ENCODE results near the gene LIPK.

Gene LIPK

GRCh38 chr10:88670497-88670896 lies 35.6 kb upstream of the LIPK start:
- TF ChIP-seq CREB1 (IDR thresholded peaks at IDR 0.05; ENCODE audit: low read depth) (no peak), MAX (IDR thresholded peaks at IDR 0.05) (no peak), ZBTB7A (IDR thresholded peaks at IDR 0.05; ENCODE audit: low read depth) (no peak), EGR1 (IDR thresholded peaks at IDR 0.05) (no peak), REST (IDR thresholded peaks at IDR 0.05; ENCODE audit: low read depth) (no peak), TEAD4 (IDR thresholded peaks at IDR 0.05) (no peak), USF1 (IDR thresholded peaks at IDR 0.05) (no peak), CEBPB (IDR thresholded peaks at IDR 0.05) (no peak), FOXM1 (IDR thresholded peaks at IDR 0.05; ENCODE audit: borderline replicate concordance, low read depth) (no peak), TAF1 (IDR thresholded peaks at IDR 0.05; ENCODE audit: low read depth) (no peak)

- TF ChIP-seq ZBTB7A (IDR thresholded peaks at IDR 0.05; ENCODE audit: low read depth) (no peak), REST (IDR thresholded peaks at IDR 0.05; ENCODE audit: low read depth) (no peak), CEBPB (IDR thresholded peaks at IDR 0.05) (no peak), RAD21 (IDR thresholded peaks at IDR 0.05; ENCODE audit: low read depth) (no peak), CREB1 (IDR thresholded peaks at IDR 0.05; ENCODE audit: low read depth) (no peak), FOXM1 (IDR thresholded peaks at IDR 0.05; ENCODE audit: borderline replicate concordance, low read depth) (no peak), TAF1 (IDR thresholded peaks at IDR 0.05; ENCODE audit: low read depth) (no peak), MAX (IDR thresholded peaks at IDR 0.05) (no peak), TCF12 (IDR thresholded peaks at IDR 0.05; ENCODE audit: low read depth) (no peak), YY1 (IDR thresholded peaks at IDR 0.05; ENCODE audit: low read depth) (no peak), TEAD4 (IDR thresholded peaks at IDR 0.05) (no peak)
These were observed 34.0 kb upstream of the LIPK start for GRCh38 chr10:88672041-88672440.

- TF ChIP-seq ZBTB7A (IDR thresholded peaks at IDR 0.05; ENCODE audit: low read depth) (no peak), TCF12 (IDR thresholded peaks at IDR 0.05; ENCODE audit: low read depth) (no peak), USF1 (IDR thresholded peaks at IDR 0.05) (no peak), EGR1 (IDR thresholded peaks at IDR 0.05) (no peak), EP300 (IDR thresholded peaks at IDR 0.05; ENCODE audit: borderline replicate concordance) (no peak), TAF1 (IDR thresholded peaks at IDR 0.05; ENCODE audit: low read depth) (no peak), NFIC (IDR thresholded peaks at IDR 0.05) (no peak), FOXM1 (IDR thresholded peaks at IDR 0.05; ENCODE audit: borderline replicate concordance, low read depth) (no peak), MAX (IDR thresholded peaks at IDR 0.05) (no peak), RAD21 (IDR thresholded peaks at IDR 0.05; ENCODE audit: low read depth) (no peak), TEAD4 (IDR thresholded peaks at IDR 0.05) (no peak), REST (IDR thresholded peaks at IDR 0.05; ENCODE audit: low read depth) (no peak), CEBPB (IDR thresholded peaks at IDR 0.05) (no peak), YY1 (IDR thresholded peaks at IDR 0.05; ENCODE audit: low read depth) (no peak), CREB1 (IDR thresholded peaks at IDR 0.05; ENCODE audit: low read depth) (no peak)
These were observed 29.6 kb upstream of the LIPK start for GRCh38 chr10:88676283-88677060.

GRCh38 chr10:88680958-88681357 lies 25.1 kb upstream of the LIPK start:
- no peak for TF ChIP-seq EP300 (IDR thresholded peaks at IDR 0.05; ENCODE audit: borderline replicate concordance)
- no peak for TF ChIP-seq RAD21 (IDR thresholded peaks at IDR 0.05; ENCODE audit: low read depth)
- TF ChIP-seq ZBTB7A (IDR thresholded peaks at IDR 0.05; ENCODE audit: low read depth) = no peak
- no peak for TF ChIP-seq CREB1 (IDR thresholded peaks at IDR 0.05; ENCODE audit: low read depth)
- no peak for TF ChIP-seq TEAD4 (IDR thresholded peaks at IDR 0.05)
- no peak for TF ChIP-seq USF1 (IDR thresholded peaks at IDR 0.05)
- no peak for TF ChIP-seq MAX (IDR thresholded peaks at IDR 0.05)
- no peak for TF ChIP-seq FOXM1 (IDR thresholded peaks at IDR 0.05; ENCODE audit: borderline replicate concordance, low read depth)
- no peak for TF ChIP-seq YY1 (IDR thresholded peaks at IDR 0.05; ENCODE audit: low read depth)
- no peak for TF ChIP-seq TCF12 (IDR thresholded peaks at IDR 0.05; ENCODE audit: low read depth)
- no peak for TF ChIP-seq NFIC (IDR thresholded peaks at IDR 0.05)
- no peak for TF ChIP-seq REST (IDR thresholded peaks at IDR 0.05; ENCODE audit: low read depth)
- no peak for TF ChIP-seq EGR1 (IDR thresholded peaks at IDR 0.05)
- no peak for TF ChIP-seq CEBPB (IDR thresholded peaks at IDR 0.05)
- TF ChIP-seq TAF1 (IDR thresholded peaks at IDR 0.05; ENCODE audit: low read depth) = no peak
